Measurements from ENCODE around the gene CCDC18.
"Not testable (repeated sequence)": the region's sequence is repeated elsewhere in the genome, so short reads cannot be mapped to it uniquely, and the experiment has no call there.

Gene CCDC18

DNA sequence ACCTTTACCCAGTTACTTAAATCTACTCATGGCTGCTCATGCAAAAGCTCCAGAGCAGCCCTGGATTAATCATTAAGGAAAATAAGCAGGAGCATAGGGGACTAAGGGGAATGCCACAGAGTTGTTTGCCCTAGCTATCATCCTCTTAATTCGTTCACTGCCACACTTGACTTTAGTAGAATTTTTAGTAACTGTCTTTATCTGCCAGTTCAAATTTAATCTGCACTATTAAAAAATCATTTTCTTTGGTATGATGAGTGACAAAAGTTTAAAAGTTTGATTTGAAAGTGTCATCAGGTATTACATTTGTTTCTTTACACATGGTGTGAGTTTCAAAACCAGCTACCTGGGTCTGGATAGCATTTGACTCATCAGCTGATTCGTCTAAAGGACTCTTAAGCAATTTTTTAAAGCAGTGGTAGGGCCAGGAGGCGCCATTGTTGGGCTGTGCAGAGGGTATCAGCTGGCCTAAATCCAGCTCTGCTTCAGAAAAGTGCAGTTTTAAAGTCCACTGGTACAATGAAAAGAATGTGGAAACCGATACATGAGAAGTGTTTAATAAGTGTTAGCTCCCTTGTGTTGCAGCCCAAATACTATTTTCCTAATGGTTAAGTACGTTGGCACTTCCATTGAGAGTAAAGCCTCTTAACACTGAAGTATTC, 95.2 kb downstream of the CCDC18 start:
- H3K27ac ChIP-seq (ENCODE audit: low read depth, low read length) = no peak overlapping the region

GRCh38 chr1:93277530-93277929, 97.0 kb downstream of the CCDC18 start:
- not testable (repeated sequence) for H3K27ac ChIP-seq (ENCODE audit: low read depth, low read length); H3K9ac ChIP-seq (ENCODE audit: low read length); H3K36me3 ChIP-seq (ENCODE audit: insufficient read depth, low read length); H3K27me3 ChIP-seq (ENCODE audit: control insufficient read depth in 1 of 2, insufficient read depth in 2 of 2, low read length in 2 of 2); H3K4me1 ChIP-seq (ENCODE audit: insufficient read depth, low read length); H3K9me3 ChIP-seq (ENCODE audit: low read length); H3K4me3 ChIP-seq (ENCODE audit: low read depth in 1 of 2, low read length in 2 of 2)

More for the DNA sequence above, 95.2 kb downstream of the CCDC18 start:
- no peaks in the 10 kb centered on the region for H3K4me1 ChIP-seq (ENCODE audit: insufficient read depth, low read length)
- H3K9ac ChIP-seq (ENCODE audit: low read length) = no peak overlapping the region
- H3K9me3 ChIP-seq (ENCODE audit: low read length) = no peaks in the 10 kb centered on the region
- no peaks in the 10 kb centered on the region for H3K27me3 ChIP-seq (ENCODE audit: control insufficient read depth in 1 of 2, insufficient read depth in 2 of 2, low read length in 2 of 2)
- no peaks in the 10 kb centered on the region for H3K36me3 ChIP-seq (ENCODE audit: insufficient read depth, low read length)
- H3K4me3 ChIP-seq (ENCODE audit: low read depth in 1 of 2, low read length in 2 of 2) = no peak overlapping the region

DNA sequence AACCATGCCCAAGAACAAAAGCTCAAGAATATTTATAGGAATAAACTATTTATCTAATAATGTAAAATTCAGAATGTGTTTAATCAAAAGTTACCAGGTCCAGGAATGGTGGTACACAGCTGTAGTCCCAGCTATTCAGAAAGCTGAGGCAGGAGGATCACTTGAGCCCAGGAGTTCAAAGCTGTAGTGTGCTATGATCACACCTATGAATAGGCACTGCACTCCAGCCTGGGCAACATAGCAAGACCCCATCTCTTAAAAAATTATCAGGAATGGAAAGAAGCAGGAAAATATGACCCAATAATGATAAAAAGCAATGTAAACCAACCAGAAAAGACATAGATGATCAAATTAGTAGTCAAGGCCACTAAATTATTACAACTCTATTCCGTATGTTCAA, 103.0 kb downstream of the CCDC18 start:
- Histone ChIP-seq H3K27me3 (ENCODE audit: control insufficient read depth in 1 of 2, insufficient read depth in 2 of 2, low read length in 2 of 2) (no peaks in the 10 kb centered on the region), H3K9ac (ENCODE audit: low read length) (no peak overlapping the region), H3K4me1 (ENCODE audit: insufficient read depth, low read length) (no peaks in the 10 kb centered on the region), H3K27ac (ENCODE audit: low read depth, low read length) (no peak overlapping the region), H3K36me3 (ENCODE audit: insufficient read depth, low read length) (no peaks in the 10 kb centered on the region), H3K9me3 (ENCODE audit: low read length) (no peaks in the 10 kb centered on the region), H3K4me3 (ENCODE audit: low read depth in 1 of 2, low read length in 2 of 2) (no peak overlapping the region)

- H3K4me3 ChIP-seq (ENCODE audit: low read depth in 1 of 2, low read length in 2 of 2) = no peak overlapping the region
- H3K27ac ChIP-seq (ENCODE audit: low read depth, low read length) = no peak overlapping the region
- no peak overlapping the region for H3K9ac ChIP-seq (ENCODE audit: low read length)
Observed at GRCh38 chr1:93288558-93288957, 108.0 kb downstream of the CCDC18 start.

GRCh38 chr1:93296555-93297154, 116.1 kb downstream of the CCDC18 start:
- H3K4me1 ChIP-seq (ENCODE audit: insufficient read depth, low read length) = no peaks in the 10 kb centered on the region
- no peak overlapping the region for H3K4me3 ChIP-seq (ENCODE audit: low read depth in 1 of 2, low read length in 2 of 2)
- no peaks in the 10 kb centered on the region for H3K27me3 ChIP-seq (ENCODE audit: control insufficient read depth in 1 of 2, insufficient read depth in 2 of 2, low read length in 2 of 2)
- H3K36me3 ChIP-seq (ENCODE audit: insufficient read depth, low read length) = no peaks in the 10 kb centered on the region
- H3K9ac ChIP-seq (ENCODE audit: low read length) = no peak overlapping the region
- H3K9me3 ChIP-seq (ENCODE audit: low read length) = no peaks in the 10 kb centered on the region
- H3K27ac ChIP-seq (ENCODE audit: low read depth, low read length) = no peak overlapping the region

More at GRCh38 chr1:93288558-93288957, 108.0 kb downstream of the CCDC18 start:
- Histone ChIP-seq H3K36me3 (ENCODE audit: insufficient read depth, low read length) (peaks cover 5% of the 10 kb centered on the region), H3K9me3 (ENCODE audit: low read length) (no peaks in the 10 kb centered on the region), H3K4me1 (ENCODE audit: insufficient read depth, low read length) (no peaks in the 10 kb centered on the region), H3K27me3 (ENCODE audit: control insufficient read depth in 1 of 2, insufficient read depth in 2 of 2, low read length in 2 of 2) (no peaks in the 10 kb centered on the region)

DNA sequence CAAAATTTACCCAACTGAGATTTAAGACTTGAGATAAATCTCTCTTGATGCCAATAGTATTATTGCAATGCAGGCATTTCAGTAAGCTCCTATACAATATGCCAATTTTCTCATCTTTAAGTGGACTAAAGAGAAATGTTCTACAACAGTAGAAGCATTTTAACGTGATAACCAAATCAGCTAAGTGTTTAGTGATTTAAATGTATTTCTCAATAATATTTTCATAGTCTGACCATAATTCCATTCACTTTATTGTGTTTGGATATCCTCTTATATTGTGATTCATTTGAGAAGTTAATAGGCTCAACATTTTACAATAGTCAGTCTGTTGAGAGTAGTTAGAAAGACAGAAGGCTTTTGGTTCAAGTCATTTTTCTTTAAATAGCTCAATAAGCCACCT, 120.6 kb downstream of the CCDC18 start:
- H3K36me3 ChIP-seq (ENCODE audit: insufficient read depth, low read length) = no peaks in the 10 kb centered on the region
- no peak overlapping the region for H3K27ac ChIP-seq (ENCODE audit: low read depth, low read length)
- no peaks in the 10 kb centered on the region for H3K9me3 ChIP-seq (ENCODE audit: low read length)
- H3K9ac ChIP-seq (ENCODE audit: low read length) = no peak overlapping the region
- no peaks in the 10 kb centered on the region for H3K27me3 ChIP-seq (ENCODE audit: control insufficient read depth in 1 of 2, insufficient read depth in 2 of 2, low read length in 2 of 2)
- H3K4me3 ChIP-seq (ENCODE audit: low read depth in 1 of 2, low read length in 2 of 2) = no peak overlapping the region
- H3K4me1 ChIP-seq (ENCODE audit: insufficient read depth, low read length) = no peaks in the 10 kb centered on the region

GRCh38 chr1:93302078-93302477, 121.6 kb downstream of the CCDC18 start:
- no peak overlapping the region for H3K27ac ChIP-seq (ENCODE audit: low read depth, low read length)
- no peak overlapping the region for H3K4me3 ChIP-seq (ENCODE audit: low read depth in 1 of 2, low read length in 2 of 2)
- no peaks in the 10 kb centered on the region for H3K4me1 ChIP-seq (ENCODE audit: insufficient read depth, low read length)
- no peaks in the 10 kb centered on the region for H3K9me3 ChIP-seq (ENCODE audit: low read length)
- no peak overlapping the region for H3K9ac ChIP-seq (ENCODE audit: low read length)
- H3K27me3 ChIP-seq (ENCODE audit: control insufficient read depth in 1 of 2, insufficient read depth in 2 of 2, low read length in 2 of 2) = no peaks in the 10 kb centered on the region
- H3K36me3 ChIP-seq (ENCODE audit: insufficient read depth, low read length) = no peaks in the 10 kb centered on the region

DNA sequence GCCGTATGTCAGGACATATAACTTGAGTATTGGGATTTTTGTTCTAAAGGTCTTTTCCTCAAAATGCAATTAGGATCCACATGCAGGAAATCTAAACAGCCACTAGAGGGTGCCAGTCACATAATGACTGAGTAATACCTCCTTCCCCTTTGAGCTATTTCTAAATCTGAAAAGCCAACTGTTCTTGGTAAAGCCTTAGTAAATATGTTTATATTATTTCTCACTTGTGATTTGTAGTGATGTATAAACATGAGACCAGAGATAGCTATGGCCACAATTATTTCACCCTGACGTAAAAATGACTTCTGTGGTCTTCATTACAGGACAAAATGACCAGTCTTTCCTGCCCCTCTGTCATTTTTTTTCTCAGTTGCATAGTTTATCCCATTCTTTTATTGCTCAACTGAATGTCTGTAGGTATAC, 124.2 kb downstream of the CCDC18 start:
- Histone ChIP-seq H3K27me3 (ENCODE audit: control insufficient read depth in 1 of 2, insufficient read depth in 2 of 2, low read length in 2 of 2) (no peaks in the 10 kb centered on the region), H3K4me3 (ENCODE audit: low read depth in 1 of 2, low read length in 2 of 2) (no peak overlapping the region), H3K36me3 (ENCODE audit: insufficient read depth, low read length) (no peaks in the 10 kb centered on the region), H3K9ac (ENCODE audit: low read length) (no peak overlapping the region), H3K9me3 (ENCODE audit: low read length) (no peaks in the 10 kb centered on the region), H3K4me1 (ENCODE audit: insufficient read depth, low read length) (no peaks in the 10 kb centered on the region), H3K27ac (ENCODE audit: low read depth, low read length) (no peak overlapping the region)

DNA sequence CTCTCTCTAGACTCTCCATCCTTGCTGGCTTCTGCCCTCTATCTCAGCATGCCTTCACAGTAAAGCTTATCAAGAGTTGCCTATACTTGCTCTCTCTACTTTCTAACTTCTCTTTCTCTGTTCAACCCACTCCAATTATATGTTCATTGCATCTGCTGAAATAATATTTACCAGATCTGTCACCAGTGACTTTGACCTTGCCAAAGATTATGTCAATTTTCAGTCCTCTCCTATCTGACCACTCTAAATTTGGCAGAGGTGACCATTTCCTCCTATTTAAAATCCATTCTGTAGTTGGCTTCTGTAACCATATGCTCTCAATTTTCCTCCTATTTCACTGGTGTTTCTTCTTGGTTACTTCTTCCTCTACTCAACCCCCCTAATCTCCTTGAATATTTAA, 126.4 kb downstream of the CCDC18 start:
- no peak overlapping the region for H3K4me3 ChIP-seq (ENCODE audit: low read depth in 1 of 2, low read length in 2 of 2)
- H3K4me1 ChIP-seq (ENCODE audit: insufficient read depth, low read length) = no peaks in the 10 kb centered on the region
- no peaks in the 10 kb centered on the region for H3K9me3 ChIP-seq (ENCODE audit: low read length)
- no peak overlapping the region for H3K27ac ChIP-seq (ENCODE audit: low read depth, low read length)
- no peaks in the 10 kb centered on the region for H3K36me3 ChIP-seq (ENCODE audit: insufficient read depth, low read length)
- H3K27me3 ChIP-seq (ENCODE audit: control insufficient read depth in 1 of 2, insufficient read depth in 2 of 2, low read length in 2 of 2) = no peaks in the 10 kb centered on the region
- no peak overlapping the region for H3K9ac ChIP-seq (ENCODE audit: low read length)

DNA sequence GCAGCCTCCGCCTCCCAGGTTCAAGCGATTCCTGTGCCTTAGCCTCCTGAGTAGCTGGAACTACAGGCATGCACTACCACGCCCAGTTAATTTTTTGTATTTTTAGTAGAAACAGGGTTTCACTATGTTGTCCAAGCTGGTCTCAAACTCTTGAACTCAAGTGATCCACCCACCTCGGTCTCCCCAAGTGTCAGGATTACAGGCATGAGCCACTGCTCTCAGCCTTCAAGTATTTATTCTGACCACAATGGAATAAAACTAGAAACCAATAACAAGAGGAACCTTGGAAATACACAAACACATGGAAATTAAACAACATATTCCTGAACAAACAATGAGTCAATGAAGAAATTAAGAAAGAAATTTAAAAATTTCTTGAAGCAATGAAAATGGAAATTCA, 132.5 kb downstream of the CCDC18 start:
- no peaks in the 10 kb centered on the region for H3K27me3 ChIP-seq (ENCODE audit: control insufficient read depth in 1 of 2, insufficient read depth in 2 of 2, low read length in 2 of 2)
- H3K9ac ChIP-seq (ENCODE audit: low read length) = no peak overlapping the region
- no peaks in the 10 kb centered on the region for H3K4me1 ChIP-seq (ENCODE audit: insufficient read depth, low read length)
- no peaks in the 10 kb centered on the region for H3K9me3 ChIP-seq (ENCODE audit: low read length)
- H3K4me3 ChIP-seq (ENCODE audit: low read depth in 1 of 2, low read length in 2 of 2) = no peak overlapping the region
- H3K36me3 ChIP-seq (ENCODE audit: insufficient read depth, low read length) = no peaks in the 10 kb centered on the region
- H3K27ac ChIP-seq (ENCODE audit: low read depth, low read length) = no peak overlapping the region

- H3K27me3 ChIP-seq (ENCODE audit: control insufficient read depth in 1 of 2, insufficient read depth in 2 of 2, low read length in 2 of 2) = no peaks in the 10 kb centered on the region
- H3K27ac ChIP-seq (ENCODE audit: low read depth, low read length) = no peak overlapping the region
- H3K9me3 ChIP-seq (ENCODE audit: low read length) = no peaks in the 10 kb centered on the region
- H3K4me3 ChIP-seq (ENCODE audit: low read depth in 1 of 2, low read length in 2 of 2) = no peak overlapping the region
- H3K9ac ChIP-seq (ENCODE audit: low read length) = no peak overlapping the region
- no peaks in the 10 kb centered on the region for H3K36me3 ChIP-seq (ENCODE audit: insufficient read depth, low read length)
- H3K4me1 ChIP-seq (ENCODE audit: insufficient read depth, low read length) = no peaks in the 10 kb centered on the region
Observed at GRCh38 chr1:93317207-93317606, 136.7 kb downstream of the CCDC18 start.

DNA sequence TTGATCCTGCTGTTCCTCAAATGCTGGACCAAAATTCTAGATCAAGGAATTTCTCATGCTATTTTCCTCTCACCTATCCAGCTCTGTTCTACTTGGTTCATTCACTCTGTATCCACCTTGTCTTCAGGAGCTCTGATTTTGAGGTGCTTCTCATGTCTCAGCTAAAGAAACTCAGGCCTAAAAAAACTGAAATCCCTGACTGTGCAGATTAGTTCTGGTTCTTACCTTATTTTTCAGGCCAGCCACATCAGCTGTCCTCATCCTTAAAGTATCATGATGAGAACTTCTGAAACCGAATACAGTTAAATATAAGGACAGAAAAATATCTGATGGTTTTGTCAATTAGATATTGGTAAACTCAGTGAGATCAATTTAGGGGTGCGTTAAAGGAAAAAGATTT, 137.4 kb downstream of the CCDC18 start:
- Histone ChIP-seq H3K4me1 (ENCODE audit: insufficient read depth, low read length) (no peaks in the 10 kb centered on the region), H3K27ac (ENCODE audit: low read depth, low read length) (no peak overlapping the region), H3K4me3 (ENCODE audit: low read depth in 1 of 2, low read length in 2 of 2) (no peak overlapping the region), H3K9me3 (ENCODE audit: low read length) (no peaks in the 10 kb centered on the region), H3K36me3 (ENCODE audit: insufficient read depth, low read length) (no peaks in the 10 kb centered on the region), H3K9ac (ENCODE audit: low read length) (no peak overlapping the region), H3K27me3 (ENCODE audit: control insufficient read depth in 1 of 2, insufficient read depth in 2 of 2, low read length in 2 of 2) (no peaks in the 10 kb centered on the region)

Data from muscle layer of colon (tissue), 2 donors.